LNCaP clone FGC (cell line): ENCODE data around the gene DEDD.

ENCODE experiments used
- DNase-seq: peaks from one replicate; pipeline ENCODE4 v3.0.0-alpha.2; 2011; ENCODE audit warnings: low read depth
- H3K4me3 ChIP-seq: 2 replicates; pipeline ENCODE4 v1.5.1; 2011; ENCODE audit warnings: mild to moderate bottlenecking, low read depth, low read length, control low read depth
- TF ChIP-seq, protein P1 (sequence below): IDR thresholded peaks from 2 replicates; pipeline ENCODE4 v1.5.1; 2012; ENCODE audit warnings: mild to moderate bottlenecking; ENCODE audit not compliant: control insufficient read depth, insufficient read depth; ENCODE audit errors: extremely low read depth

Gene DEDD

DNA sequence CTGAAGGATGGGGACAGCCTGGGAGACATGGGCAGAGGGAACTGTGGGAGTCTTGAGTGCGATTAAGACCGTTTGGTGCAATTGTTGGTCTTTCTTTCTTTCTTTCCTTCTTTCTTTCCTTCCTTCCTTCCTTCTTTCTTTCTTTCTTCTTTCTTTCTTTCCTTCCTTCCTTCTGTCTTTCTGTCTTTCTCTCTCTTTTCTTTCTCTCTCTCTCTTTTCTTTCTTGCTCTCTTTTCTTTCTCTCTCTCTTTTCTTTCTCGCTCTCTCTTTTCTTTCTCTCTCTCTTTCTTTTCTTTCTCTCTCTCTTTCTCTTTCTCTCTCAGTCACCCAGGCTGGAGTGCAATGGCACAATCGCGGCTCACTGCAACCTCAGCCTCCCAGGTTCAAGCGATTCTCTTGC is 37.2 kb downstream of the DEDD start:
- no peak for DNase-seq
- TF ChIP-seq, protein P1, sequence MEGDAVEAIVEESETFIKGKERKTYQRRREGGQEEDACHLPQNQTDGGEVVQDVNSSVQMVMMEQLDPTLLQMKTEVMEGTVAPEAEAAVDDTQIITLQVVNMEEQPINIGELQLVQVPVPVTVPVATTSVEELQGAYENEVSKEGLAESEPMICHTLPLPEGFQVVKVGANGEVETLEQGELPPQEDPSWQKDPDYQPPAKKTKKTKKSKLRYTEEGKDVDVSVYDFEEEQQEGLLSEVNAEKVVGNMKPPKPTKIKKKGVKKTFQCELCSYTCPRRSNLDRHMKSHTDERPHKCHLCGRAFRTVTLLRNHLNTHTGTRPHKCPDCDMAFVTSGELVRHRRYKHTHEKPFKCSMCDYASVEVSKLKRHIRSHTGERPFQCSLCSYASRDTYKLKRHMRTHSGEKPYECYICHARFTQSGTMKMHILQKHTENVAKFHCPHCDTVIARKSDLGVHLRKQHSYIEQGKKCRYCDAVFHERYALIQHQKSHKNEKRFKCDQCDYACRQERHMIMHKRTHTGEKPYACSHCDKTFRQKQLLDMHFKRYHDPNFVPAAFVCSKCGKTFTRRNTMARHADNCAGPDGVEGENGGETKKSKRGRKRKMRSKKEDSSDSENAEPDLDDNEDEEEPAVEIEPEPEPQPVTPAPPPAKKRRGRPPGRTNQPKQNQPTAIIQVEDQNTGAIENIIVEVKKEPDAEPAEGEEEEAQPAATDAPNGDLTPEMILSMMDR: no peak
- no peak overlapping the region for H3K4me3 ChIP-seq

DNA sequence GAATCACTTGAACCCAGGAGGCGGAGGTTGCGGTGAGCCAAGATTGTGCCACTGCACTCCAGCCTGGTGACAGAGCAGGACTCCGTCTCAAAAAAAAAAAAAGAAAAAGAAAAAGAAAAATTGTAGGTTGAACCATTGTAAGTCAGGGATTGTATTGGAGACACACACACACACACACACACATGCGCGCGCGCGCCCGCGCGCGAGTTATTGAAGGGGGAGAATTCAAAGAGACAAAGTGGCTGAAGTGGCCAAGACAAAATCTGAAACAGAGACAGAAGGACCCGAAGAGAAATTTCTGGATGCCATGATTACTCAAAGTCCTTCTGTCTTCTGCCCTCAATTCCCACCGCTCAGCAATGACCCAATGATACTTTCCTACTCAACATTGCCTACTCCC is 38.0 kb downstream of the DEDD start:
- no peak for DNase-seq
- H3K4me3 ChIP-seq: no peak overlapping the region
- TF ChIP-seq, protein P1: no peak

DNA sequence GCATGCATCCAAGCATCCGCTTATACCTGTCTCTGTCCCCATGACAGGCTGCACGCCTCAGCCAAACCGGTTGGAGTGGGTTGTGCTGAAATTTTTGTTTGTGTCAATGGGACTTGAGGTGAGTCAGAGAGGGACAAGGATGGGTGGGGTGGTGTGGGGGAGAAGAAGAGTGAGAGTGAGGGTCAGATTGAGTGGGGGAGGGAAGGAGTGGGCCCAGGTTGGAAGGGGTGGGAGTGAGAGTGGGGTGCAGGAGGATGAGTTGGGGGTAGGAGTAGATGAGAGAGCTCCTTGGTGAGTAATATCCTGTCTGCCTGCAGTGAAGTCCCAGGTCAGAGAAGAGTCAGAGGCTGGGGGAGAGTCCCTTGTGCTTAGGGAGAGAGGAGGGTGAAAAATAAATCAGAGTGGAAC is 39.8 kb downstream of the DEDD start:
- H3K4me3 ChIP-seq: no peak overlapping the region
- DNase-seq: no peak
- TF ChIP-seq, protein P1: no peak

DNA sequence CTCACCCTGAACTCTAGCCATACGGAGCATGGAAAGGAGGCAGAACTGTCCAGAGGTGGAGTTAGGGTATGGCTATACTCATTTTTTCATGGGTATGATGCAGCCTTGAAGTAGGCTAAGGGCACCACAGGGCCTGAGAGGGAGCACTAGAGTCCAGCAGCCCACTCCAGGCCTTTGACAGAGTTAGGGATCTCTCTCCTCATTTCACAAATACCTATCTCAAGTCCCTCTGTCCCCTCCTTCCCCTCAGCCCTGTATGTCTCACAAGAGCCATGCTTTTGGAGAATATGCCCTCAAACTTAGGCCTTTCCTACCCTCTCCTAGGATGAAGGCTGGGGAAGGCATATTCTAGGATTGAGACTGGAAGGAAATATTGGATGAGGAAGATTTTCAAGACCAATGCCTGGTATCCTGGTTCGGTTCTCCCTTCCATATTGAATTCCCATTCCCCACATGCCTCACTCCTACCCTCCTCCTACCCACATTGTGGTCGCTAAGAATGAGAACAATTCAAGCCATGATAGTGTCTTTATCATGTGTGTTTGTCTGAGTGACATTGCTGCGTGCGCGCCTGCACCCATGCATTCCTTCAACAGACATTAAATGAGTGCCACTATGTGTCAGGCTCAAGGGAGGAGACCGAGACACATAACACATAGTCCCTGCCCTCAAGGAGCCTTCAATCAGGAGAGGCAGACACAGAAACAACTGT is 40.5 kb downstream of the DEDD start:
- TF ChIP-seq, protein P1: no peak
- no peak overlapping the region for H3K4me3 ChIP-seq
- no peak for DNase-seq

DNA sequence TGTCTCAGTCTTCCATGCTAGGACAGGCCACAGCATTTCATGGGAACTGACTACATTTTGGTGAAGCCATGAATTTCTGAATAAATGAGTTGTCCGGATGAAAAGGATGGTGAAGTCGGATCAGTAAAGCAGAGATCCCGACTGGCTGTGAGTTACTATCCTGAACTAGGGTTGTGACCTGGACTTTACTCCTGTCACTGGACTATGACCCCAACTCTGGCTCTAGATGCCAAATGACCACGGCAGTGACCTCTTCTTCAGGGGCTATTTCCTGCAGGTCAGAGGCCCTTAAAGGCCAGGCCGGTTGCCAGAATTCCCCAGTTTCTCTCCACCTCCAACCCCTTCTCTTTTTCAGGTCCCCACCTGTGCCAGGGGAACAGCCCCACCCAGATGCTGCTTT is 41.4 kb downstream of the DEDD start:
- DNase-seq: no peak
- no peak overlapping the region for H3K4me3 ChIP-seq
- TF ChIP-seq, protein P1: no peak

DNA sequence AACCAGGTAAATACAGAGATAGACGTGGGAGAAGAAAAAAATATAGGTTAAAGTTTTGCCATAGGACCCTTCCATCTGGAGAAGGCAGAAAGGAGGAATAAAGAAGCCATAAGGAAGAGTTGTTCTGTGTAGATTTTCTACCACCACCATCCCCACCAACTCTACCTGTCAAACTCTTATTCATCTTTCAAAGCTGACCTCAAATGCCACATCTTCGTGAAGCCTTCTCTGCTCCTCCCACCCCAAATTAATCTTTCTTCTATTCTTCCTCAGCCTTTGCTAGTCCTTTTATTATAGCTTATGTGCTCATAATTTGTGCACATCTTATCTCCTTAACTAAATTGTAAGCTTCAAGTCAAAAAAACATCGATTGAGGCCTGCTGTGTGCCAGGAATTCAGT is 41.9 kb downstream of the DEDD start:
- H3K4me3 ChIP-seq: no peak overlapping the region
- TF ChIP-seq, protein P1: no peak
- DNase-seq: no peak

DNA sequence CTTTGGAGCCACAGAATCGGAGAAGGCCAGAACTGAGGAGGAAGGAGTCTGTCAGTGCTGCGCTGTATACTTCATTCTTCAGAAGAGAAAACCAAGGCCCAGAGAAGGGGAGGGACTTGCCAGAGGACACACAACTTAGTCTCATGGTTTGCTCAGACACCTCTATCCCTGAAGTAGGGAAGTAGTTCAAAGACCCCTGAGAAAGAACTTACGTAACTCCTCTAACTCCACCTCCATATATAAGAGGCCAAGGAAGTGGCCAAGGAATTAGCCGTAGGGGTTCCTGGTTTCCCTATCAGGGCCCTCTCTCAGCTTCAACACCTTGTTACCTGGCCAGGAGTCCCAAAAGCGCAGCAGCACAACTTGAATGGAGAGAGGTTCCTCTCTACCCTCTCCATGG is 42.5 kb downstream of the DEDD start:
- DNase-seq: no peak
- TF ChIP-seq, protein P1: no peak
- peak overlapping the region; percentile 61 for H3K4me3 ChIP-seq
